ENCODE measurements around the gene SLC2A9.

The SLC2A9 gene

GRCh38 chr4:9880406-9881197, 140.7 kb downstream of the SLC2A9 start:
- DNase-seq = no peak

- no peak for DNase-seq
Observed at GRCh38 chr4:9877123-9877522, 144.2 kb downstream of the SLC2A9 start.

GRCh38 chr4:9875516-9875915, 145.8 kb downstream of the SLC2A9 start:
- DNase-seq = no peak

GRCh38 chr4:9874385-9874784, 146.9 kb downstream of the SLC2A9 start:
- no peak for DNase-seq

- DNase-seq = no peak
Observed at GRCh38 chr4:9870165-9870790, 151.0 kb downstream of the SLC2A9 start.

- DNase-seq = no peak
Observed at GRCh38 chr4:9867751-9868425, 153.4 kb downstream of the SLC2A9 start.

- no peak for DNase-seq
Observed at GRCh38 chr4:9866931-9867330, 154.4 kb downstream of the SLC2A9 start.

- no peak for DNase-seq
Observed at GRCh38 chr4:9861561-9861960, 159.7 kb downstream of the SLC2A9 start.

- DNase-seq = no peak
Observed at GRCh38 chr4:9859810-9860209, 161.5 kb downstream of the SLC2A9 start.

GRCh38 chr4:9849538-9849920, 171.8 kb downstream of the SLC2A9 start:
- no peak for DNase-seq

GRCh38 chr4:9847968-9848748, 173.1 kb downstream of the SLC2A9 start:
- no peak for DNase-seq

GRCh38 chr4:9845791-9846493, 175.4 kb downstream of the SLC2A9 start:
- no peak for DNase-seq

- no peak for DNase-seq
Observed at GRCh38 chr4:9841072-9841471, 180.2 kb downstream of the SLC2A9 start.

GRCh38 chr4:9835430-9835829, 185.9 kb downstream of the SLC2A9 start:
- DNase-seq = no peak

GRCh38 chr4:9833421-9833820, 187.9 kb downstream of the SLC2A9 start:
- DNase-seq = no peak

- DNase-seq = no peak
Observed at GRCh38 chr4:9832640-9833039, 188.7 kb downstream of the SLC2A9 start.

- DNase-seq = no peak
Observed at GRCh38 chr4:9826551-9826950, 194.7 kb downstream of the SLC2A9 start.

- no peak for DNase-seq
Observed at GRCh38 chr4:9825049-9825448, 196.2 kb downstream of the SLC2A9 start.

- no peak for DNase-seq
Observed at GRCh38 chr4:9820343-9820742, 201.0 kb downstream of the SLC2A9 start.

GRCh38 chr4:9816285-9816684, 205.0 kb downstream of the SLC2A9 start:
- no peak for DNase-seq

GRCh38 chr4:9812501-9813340, 208.6 kb downstream of the SLC2A9 start:
- no peak for DNase-seq

- DNase-seq = no peak
Observed at GRCh38 chr4:9811806-9812205, 209.5 kb downstream of the SLC2A9 start.
